ENCODE measurements around the gene KRT36.

The KRT36 gene

DNA sequence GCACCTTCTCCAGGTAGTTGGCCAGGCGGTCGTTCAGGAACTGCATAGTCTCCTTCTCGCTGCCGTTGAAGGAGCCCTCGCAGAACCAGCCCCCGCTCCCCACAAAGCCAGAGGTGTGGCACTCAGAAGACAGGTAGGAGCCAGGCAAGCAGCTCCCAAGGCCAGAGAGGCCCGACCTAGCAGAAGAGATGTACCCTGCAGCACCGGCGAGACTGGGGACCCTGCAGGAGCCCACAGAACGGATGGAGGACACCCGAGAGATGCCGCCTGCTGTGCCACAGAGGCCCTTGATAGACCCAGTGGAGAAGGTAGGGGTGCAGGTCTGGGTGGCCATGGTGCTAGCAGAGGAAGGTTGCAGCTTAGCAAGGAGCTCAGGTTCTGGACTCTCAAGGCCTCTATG, at the start of gene KRT36:
KRT36 (minus strand) TSS at position 380 of the 400 bp plus-strand sequence; CDS start at position 334, 46 bp downstream.
- DNase-seq (ENCODE audit: low spot score), result no peak

DNA sequence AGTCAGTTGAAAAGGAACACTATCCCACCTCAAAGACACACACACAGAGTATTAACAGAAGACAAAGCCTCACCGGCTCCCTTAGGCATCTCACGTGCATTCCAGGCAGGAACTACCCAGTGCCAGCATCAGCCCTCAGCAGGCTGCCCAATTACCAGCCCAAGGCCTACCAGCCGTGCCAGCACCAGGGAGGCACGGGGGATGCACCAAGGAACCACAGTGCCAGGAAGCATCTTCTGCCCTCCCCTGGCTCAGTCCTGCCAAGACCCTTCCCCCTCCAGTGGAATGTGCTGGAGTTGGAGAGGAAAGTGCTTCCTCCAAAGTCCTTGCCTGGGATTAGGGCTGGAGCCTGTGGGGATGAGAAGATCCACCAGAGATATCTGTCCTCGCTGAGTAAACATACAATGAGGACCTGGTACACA, 49.4 kb upstream of the KRT36 start:
- no peak for DNase-seq (ENCODE audit: low spot score)

DNA sequence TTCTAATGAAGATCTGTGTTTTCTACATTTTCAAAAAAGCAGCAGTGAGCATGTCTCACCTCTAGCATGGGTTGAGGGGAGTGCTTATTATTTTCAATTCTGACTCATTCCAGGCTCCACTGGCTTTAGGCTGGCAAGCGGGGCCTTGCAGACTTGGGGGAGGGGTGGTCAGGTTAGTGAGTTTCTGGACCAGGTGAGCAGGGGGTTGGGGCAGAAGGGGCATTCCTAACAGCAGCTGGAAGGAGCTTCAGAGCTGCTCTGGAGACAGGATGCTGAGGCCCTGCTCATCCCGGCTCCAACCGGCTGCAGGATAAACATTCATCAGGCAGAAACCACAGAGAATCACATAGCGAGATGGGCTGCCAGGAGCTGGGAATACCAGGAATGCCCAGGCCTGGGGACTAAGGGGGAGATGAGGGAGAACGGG, 48.9 kb upstream of the KRT36 start:
- DNase-seq (ENCODE audit: low spot score), result no peak

DNA sequence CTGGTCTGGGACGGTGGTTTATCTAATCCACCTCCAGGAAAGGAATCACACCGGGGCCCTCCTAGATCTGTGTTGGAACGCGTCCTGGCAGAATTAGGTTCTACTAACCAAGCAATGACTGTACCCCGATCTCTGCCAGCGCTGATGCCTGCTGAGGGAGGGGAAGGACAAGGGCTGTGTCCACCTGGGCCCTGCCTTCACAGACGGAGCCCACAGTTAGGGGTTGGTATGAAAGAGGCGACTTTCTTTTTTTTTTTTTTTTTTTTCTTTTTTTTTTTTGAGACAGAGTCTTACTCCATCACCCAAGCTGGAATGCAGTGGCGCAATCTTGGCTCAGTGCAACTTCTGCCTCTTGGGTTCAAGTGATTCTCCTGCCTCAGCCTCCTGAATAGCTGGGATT, 48.3 kb upstream of the KRT36 start:
- no peak for DNase-seq (ENCODE audit: low spot score)

DNA sequence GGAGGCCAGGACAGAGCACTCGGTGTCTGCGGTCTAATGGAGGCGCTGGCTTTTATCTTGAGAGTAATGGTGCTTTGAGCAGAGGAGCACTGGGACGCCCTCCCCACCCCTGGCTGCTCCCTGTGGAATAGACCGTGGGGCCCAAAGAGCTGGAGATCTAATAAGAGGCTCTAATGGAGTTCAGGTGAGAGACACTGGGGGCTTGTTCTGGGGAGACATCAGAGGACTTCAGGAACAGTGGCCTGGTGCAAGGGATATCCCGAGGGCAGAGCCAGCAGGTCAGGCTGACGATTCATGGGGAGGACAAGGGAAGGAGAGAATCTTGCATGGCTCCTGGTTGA, 47.9 kb upstream of the KRT36 start:
- DNase-seq (ENCODE audit: low spot score), result no peak

DNA sequence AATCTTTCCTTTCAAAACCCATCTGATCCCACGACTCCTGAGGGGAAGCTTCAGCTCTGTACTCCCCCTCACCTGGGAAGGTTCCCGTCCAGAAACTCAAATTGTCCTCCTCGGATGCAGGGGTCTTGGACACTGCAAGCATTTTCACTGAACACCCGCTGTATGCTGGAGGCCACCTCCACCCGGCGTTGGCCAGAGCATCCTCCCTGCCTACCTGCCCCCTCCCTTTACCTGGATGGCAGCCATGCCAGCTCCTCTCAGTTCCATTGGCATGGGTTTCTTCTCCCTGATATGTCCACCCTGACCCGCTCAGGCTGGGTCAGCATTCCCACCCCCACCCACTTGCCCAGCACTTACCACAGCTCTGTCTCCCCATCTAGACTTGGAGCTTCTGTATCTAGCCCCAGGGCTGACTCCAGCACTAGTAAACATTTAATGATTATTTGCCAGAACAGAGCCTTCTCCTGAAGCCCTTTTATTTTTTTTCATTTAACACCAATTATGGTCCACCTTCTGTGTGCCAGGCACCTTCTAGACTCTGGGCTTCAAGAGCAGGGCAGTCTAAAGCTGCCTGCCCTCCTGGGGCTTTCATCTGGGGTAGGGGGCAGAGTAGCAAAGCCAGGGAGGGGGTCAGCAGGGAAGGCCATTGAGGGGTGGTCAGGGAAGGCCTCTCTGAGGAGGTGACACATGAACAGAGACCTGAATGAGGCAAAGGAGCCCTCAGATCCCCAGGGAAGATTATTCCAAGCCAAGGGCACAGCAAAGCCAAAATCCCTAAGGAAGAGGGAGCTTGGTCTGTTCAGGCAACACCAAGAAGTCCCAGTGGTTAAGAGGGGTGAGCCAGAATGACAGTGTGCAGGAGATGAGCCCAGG, 47.3 kb upstream of the KRT36 start:
- DNase-seq (ENCODE audit: low spot score), result no peak

DNA sequence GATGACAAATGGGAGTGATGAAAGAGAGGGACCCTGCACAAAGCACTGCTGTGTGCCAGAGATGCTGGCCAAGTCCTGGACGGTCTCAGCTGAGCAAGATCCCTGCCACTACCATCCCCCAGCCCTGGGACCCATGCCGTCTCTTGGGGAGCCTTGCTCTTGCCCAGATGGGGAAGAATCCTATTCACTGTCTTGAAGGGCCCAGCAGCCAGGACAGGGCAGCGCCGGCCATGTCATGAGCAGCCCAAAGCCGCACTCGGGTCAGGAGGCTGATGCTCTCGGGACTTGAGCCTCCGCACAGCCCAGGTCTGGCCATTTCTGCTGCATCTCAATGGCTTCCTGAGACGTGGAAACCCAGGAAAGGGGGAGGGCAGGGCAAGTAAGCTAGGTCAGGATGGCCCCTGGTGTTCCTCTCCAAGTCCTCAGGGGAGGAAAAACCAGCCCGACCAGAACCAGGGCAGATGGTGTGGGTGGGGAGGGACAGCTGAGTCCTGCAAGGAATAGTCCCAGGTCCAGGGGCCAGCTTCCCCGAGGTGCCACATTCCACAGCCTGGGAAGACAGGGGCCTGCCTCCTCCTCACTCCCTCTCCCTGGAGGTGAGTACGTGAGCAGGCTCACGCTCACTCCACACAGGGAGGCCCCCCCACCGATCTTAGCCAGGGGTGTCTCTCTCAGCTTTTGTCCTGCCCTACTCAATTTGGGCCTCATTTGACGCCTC, 46.2 kb upstream of the KRT36 start:
- no peak for DNase-seq (ENCODE audit: low spot score)

DNA sequence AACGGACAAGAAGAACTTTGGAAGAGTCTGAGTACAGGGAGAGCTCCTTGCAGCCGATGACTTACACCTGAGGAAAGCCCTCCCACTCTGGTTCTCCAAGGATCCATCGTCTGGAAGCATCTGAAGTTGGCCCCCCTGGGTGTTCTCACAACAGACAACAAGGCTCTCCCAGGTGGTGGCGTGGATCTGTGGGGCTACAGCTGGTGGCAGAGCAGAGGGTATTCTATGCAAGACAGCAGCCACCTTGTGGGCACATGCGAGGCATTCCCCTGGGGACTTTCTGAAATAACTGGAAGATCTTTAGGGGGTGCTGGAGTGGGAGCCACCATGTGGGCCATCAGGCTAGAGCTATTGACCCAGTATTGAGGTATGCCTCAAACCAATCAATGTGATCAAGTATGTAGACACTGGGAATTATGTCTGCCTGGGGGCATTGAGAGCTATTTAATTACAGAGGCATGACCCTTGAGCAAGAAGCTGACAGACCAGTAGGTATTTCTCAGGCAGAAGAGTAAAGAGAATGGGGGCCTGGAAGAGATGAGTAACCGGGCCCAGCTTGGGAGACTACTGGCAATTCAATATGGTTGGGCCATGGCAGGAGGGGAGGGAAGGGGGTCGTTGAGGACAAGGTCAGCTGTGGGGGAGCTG, 45.3 kb upstream of the KRT36 start:
- DNase-seq (ENCODE audit: low spot score), result no peak

DNA sequence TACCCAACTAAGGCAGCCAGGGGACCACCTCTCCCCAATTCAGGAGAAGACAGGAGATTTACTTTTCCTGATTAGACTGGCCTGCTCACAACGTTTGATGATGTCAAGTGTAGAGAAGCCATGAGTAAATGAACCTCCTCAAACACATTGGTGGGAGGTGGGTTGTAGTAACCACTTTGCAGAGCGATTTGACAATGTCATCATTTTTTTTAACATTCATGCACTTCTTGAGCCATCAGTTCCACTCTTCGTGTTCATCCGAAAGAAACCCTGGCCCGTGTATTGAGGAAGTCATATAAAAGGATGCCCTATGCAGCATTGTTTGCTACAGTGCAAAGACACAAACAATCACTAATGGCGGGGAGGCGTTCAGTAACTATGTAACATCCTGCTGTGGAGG, 43.9 kb upstream of the KRT36 start:
- DNase-seq (ENCODE audit: low spot score), result no peak

DNA sequence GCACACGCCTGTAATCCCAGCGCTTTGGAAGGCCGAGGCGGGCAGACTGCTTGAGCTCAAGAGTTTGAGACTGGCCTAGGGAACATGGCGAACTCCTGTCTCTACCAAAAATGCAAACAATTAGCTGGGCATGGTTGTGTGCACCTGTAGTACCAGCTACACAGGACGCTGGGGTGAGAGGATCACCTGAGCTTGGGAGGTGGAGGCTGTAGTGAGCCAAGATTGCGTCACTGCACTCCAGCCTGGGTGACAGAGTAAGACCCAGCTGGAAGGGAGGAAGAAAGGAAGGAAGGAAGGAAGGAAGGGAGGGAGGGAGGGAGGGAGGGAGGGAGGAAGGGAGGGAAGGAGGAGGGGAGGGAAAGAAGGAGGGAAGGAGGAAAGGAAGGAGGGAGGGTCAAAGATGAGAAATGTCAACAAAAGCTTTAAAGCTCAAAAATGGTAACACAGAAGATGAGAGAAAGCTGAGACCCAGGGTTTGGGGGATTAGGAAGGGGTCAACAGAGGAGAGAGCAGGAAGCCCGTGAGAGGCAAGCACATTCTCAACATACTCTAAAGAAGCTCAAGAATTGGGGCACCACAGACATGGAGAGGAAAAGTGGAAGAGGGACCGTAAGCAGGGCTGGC, 43.3 kb upstream of the KRT36 start:
- DNase-seq (ENCODE audit: low spot score), result no peak

DNA sequence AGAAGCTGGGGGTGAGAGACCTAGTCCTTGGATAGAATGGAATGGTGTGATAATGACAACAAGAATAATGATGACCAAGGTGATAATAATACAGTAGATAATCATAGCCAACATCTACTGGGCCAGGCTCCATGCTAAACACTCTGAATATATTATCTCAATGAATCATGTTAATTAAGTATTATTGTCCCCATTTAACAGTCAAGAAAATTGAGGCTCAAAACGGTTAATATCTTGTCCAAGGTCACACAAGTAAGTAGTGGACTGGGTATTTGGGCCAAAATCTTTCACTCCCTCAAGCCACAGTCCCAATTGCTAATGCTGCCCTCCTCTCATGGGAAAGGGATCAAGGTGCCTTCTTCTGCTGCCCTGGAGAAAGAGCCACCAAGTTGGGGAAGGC, 42.3 kb upstream of the KRT36 start:
- DNase-seq (ENCODE audit: low spot score), result no peak

DNA sequence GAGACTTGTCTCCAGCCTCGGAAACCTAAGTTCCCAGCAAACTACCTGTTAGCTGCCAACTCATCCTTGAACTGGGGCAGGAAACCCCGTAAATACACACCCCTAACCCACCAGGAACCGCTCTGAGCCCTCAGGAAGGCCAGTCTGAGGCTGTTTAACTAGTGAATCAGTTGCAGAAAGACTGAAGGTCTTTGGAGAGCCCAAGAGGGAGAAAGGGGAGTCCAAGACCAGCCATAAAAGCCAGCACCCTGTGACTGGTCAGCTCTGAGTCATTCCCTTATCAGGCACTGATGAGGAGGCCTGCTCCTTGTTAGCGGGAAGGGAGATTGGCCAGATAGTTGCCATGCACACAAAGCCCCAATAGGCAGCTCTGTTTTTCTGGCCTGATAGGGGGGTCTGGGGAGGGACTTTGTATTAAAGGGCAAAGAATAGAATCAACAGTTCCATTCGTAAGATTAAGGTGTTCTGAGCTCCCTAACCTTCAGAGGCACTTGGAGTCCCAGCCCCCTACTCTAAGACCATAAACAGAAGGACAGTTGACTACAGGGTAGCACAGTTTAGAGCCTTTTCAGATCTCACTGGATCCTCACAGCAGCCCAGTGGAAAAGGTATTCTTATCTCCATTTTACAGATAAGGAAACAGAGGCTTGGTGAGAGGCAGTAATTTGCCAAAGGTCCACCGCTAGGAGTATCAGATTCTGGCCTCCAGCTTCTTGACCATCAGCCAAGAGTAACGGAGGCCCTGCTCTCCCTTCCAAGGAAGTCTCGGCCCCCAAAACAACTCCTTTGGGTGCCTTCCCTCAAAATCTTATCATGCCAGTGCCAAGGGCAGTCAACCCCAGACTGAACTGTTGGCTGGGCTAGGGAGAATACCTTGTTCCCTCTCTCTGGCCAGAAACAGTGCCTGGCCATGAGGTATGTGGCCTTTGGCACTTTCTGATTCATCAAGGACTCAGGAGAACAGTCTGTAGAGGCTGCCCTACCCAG, 40.6 kb upstream of the KRT36 start:
- no peak for DNase-seq (ENCODE audit: low spot score)

DNA sequence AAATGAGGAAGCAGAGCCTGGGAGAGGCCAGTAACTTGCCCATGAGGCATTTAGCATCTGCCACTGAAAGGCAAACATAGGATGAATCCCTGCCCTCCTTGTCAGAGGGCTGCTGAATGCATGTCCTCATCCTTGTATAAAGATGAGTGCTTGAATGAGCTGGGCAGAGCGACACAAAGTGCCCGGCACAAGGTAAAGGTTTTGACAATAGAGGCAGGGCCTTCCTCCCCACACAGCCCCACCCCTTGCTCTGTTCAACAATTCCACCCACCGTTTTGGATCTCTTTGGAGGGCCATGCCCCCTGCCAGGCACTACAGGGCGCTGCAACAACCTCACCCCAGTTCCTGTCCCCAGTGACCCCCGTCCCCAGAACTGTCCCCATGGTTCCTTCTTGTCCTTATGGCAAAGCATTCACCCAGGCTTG, 39.8 kb upstream of the KRT36 start:
- no peak for DNase-seq (ENCODE audit: low spot score)

DNA sequence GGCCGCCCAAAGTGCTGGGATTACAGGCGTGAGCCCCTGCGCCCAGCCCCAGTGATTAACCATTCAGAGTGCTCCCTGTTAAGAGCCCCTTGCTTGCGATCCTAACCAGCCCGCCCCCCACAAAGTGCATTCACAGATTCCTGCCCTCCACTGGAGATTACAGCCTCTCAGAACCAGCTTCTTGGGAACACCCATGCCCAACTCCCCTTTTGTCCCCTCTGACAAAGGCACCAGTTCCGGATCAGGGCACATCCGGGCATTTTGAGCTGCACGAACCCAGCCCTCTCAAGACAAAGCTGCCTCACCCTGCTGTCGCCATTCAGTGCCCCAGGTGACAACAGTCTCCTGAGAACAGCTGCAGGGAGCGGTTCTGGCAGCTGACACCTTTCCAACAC, 39.2 kb upstream of the KRT36 start:
- no peak for DNase-seq (ENCODE audit: low spot score)

DNA sequence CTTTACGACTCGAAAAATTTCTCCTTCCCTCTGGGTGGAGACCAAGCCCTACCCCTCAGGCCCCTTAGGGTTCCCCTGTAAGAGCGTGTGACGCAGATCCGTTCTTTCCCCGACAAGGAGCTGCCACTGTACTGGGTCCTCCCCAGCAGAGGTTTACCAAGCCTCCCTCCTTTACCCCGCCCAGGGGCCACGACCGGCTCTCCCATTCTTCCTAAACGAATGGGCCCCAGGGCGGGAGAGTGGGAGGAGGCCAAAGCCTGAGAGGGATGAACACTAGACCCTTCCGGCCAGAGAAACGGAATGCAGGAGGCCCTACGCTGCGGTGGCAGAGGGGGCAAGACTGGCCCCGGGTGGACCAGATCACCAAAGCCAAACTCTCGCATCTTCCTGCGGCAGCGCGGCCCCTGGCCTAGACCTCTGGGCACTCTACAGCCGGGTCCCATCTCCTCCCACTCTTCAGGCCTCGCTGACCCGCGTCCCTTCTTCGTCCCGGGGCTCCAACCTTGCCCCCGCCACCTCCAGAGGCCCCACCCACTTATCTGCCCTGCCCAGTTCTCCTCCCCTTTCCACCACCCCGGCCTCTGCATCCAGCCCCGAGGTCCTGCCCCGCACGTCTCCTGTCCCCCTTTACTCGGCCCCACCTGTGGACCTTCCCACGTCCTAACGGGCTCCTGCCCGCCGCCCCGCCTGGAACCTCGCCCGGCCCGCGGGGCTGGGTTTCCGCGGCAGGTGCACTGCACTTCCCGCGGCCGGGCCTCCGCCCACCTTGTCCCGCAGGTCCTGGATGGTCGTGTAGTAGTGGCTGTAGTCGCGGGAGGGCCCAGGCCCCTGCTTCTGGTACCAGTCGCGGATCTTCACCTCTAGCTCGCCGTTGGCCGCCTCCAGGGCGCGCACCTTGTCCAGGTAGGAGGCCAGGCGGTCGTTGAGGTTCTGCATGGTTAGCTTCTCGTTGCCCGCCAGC, 37.6 kb upstream of the KRT36 start:
- no peak for DNase-seq (ENCODE audit: low spot score)

DNA sequence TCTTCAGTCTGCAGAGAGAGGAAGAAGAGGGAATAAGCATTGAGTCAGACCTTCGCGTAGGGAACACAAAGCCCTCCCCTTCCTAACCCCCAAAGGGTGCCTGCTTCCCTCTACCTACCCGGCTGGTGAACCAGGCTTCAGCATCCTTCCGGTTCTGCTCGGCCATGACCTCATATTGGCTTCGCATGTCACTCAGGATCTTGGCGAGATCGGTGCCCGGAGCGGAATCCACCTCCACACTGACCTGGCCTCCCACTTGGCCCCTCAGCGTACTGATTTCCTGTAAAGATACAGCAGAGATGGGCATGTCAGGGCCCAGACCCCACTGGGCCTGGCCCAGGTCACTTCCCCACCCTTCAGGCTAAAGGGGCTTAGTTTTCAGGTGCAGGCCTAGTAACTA, 34.6 kb upstream of the KRT36 start:
- no peak for DNase-seq (ENCODE audit: low spot score)

DNA sequence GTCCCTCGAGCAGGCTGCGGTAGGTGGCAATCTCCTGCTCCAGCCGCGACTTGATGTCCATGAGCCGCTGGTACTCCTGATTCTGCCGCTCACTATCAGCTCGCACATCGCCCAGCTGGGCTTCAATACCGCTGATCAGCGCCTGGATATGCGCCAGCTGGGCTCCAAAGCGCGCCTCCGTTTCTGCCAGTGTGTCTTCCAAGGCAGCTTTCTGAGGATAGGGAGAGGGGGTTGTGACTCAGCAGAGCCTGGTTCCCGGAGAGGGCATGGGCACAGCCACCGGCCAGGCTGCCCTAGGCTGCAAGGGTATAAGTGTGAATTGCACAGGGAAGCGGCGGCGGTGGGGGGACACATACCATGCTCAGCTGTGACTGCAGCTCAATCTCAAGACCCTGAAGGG, 34.1 kb upstream of the KRT36 start:
- no peak for DNase-seq (ENCODE audit: low spot score)

DNA sequence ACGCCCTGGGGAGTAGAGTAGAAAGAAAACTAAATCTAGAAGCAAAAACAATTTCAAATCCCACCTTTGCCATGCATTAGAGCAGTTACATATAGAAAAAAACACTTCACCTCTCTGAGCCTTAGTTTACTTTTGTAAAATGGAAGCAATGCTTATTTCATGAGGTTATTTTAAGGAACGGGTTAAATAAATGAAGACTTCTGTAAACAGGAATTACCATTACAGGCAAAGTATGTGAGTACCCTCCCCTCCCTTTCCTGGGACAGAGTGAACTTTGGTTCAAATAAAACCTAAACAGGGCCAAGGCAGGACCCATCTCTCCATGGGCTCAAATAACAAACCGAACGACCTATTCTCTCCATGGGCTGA, 33.5 kb upstream of the KRT36 start:
- no peak for DNase-seq (ENCODE audit: low spot score)

DNA sequence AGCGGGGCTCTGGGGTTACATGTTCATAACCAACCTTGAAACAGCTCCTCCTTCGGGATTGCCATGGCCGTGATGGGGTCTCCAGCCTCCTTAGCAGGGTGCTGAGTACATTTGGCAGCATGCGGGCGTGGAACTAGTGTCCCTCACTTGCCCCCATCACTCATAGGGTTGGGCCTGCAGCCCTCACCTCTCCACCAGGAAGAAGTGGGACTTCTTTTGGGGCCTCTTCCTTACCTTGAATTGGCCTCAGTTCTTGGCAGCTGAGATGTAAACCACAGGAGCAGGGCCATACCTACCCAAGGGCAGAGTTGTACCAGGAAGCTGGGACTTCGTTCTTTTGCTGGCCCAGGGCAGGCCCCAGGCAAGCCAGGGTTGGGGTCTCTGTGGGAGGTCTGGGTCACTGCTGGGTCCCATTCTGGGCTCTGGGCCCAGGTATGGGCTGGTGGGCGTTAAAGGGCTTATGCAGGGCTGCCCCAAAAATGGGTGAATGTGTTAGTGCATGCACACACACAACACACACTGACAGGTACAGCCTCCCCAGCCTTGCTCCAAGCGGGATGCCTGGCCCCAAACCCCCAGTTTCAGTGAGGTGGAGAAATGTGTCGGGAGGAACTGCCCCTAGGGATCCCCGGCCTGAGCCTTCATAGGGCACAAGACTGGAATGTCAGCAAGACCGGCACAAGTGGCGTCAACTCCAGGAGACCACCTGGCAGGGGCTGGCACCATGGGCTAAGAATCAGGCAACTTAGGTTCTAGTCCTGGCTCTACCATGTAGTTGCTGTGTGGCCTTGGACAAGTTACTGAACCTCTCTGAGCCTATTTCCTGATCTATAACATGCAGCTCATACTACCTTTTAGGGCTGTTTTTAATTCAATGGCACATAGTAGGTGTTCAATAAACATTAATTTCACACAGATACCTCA, 32.9 kb upstream of the KRT36 start:
- no peak for DNase-seq (ENCODE audit: low spot score)

All from CD4-positive, alpha-beta T cell treated with Interleukin-6 at 100 ng/mL for 8 hours (primary cell).